ENCODE results near the gene SUSD4. TPM values are rescaled to one million over a fixed set of nuclear protein-coding genes. Genes with fewer than 3 reads are reported as not detected.

Gene SUSD4
- total and polyA plus RNA-seq, 2 experiments from 2014 or later: 5.6 to 8.3 TPM

Small RNA genes lying within 50 kb of the gene (small RNA-seq; reads per million reads assigned to genes)
- gene RNU4-57P: not detected

Other genes starting within 250 kb of the SUSD4 start
- gene TLR5, start 220.9 kb downstream of the SUSD4 start, total RNA-seq: 0.88 and 1.9 TPM in 2 replicates
- gene TLR5, start 220.9 kb downstream of the SUSD4 start, polyA plus RNA-seq: 1.5 TPM in 2 replicates
- not detected in 2 replicates for gene CCDC185, start 29.2 kb upstream of the SUSD4 start, total RNA-seq
- not detected in 2 replicates for gene CCDC185, start 29.2 kb upstream of the SUSD4 start, polyA plus RNA-seq

Measured in hepatocyte (in vitro differentiated cells).